Activated B cell treated with CpG ODN at 0.5 μM for 24 hours (primary cell): ENCODE measurements around the gene PODXL. TPM values are rescaled to one million over a fixed set of nuclear protein-coding genes. Genes with fewer than 3 reads are reported as not detected.

Experiments
- ATAC-seq: fragments of 200-7000 bp; cut with Tn5 transposase; one replicate; pipeline ENCODE4 v1.10.0; 2021; ENCODE audit warnings: low read depth, mild to moderate bottlenecking, moderate library complexity
- CTCF ChIA-PET: fragments of 350-600 bp; sonication (Branson Sonifier 250); formaldehyde crosslinking; loops from one replicate; lab custom pipeline; 2021; ENCODE audit warnings: antibody characterized with exemption; lab: Charles Lee
- POLR2A ChIA-PET: fragments of 350-600 bp; sonication (Branson Sonifier 250); formaldehyde crosslinking; loops from one replicate; lab custom pipeline; 2021; ENCODE audit warnings: antibody characterized with exemption; lab: Charles Lee
- DNase-seq: peaks from one replicate; pipeline ENCODE4 v3.0.0; 2022
- H3K27ac Mint-ChIP-seq: one replicate; pipeline ENCODE4 v1.8.0; 2020; ENCODE audit warnings: mixed read lengths
- H3K27me3 Mint-ChIP-seq: one replicate; pipeline ENCODE4 v1.8.0; 2021; ENCODE audit warnings: mixed read lengths
- H3K36me3 Mint-ChIP-seq: one replicate; pipeline ENCODE4 v1.8.0; 2021; ENCODE audit warnings: low read depth, mixed read lengths
- H3K4me1 Mint-ChIP-seq: one replicate; pipeline ENCODE4 v1.8.0; 2021; ENCODE audit warnings: mixed read lengths
- H3K4me3 Mint-ChIP-seq: one replicate; pipeline ENCODE4 v1.8.0; 2020; ENCODE audit warnings: mild to moderate bottlenecking, mixed read lengths
- H3K9me3 Mint-ChIP-seq: one replicate; pipeline ENCODE4 v1.8.0; 2020; ENCODE audit warnings: mixed read lengths
- intact Hi-C: fragments of 100-400 bp; cut with micrococcal nuclease; formaldehyde crosslinking; loops from one replicate; pipeline ENCODE4 v1.15.1; 2024
- total RNA-seq: library from RNA; stranded (reverse); gene quantifications from 2 replicates; pipeline ENCODE4 v1.2.3, GENCODE V29; 2022
- TF ChIP-seq, protein P1 (sequence below): fragments of 200-600 bp; IDR thresholded peaks from one replicate; pipeline ENCODE4 v1.8.0; 2022; ENCODE audit warnings: antibody characterized with exemption, mild to moderate bottlenecking

PODXL gene
- total RNA-seq, 1 donor from 2014 or later: 1.4 TPM

GRCh38 chr7:131587315-131587923 lies 31.0 kb upstream of the PODXL start:
- Mint-ChIP-seq H3K36me3 (no peaks in the 10 kb centered on the region), H3K4me1 (no peaks in the 10 kb centered on the region), H3K27me3 (peaks cover 3% of the 10 kb centered on the region), H3K4me3 (no peak overlapping the region), H3K9me3 (no peaks in the 10 kb centered on the region), H3K27ac (no peak overlapping the region)
- intact Hi-C loops: no loop called here
- ATAC-seq (no peak), DNase-seq (no peak)
- POLR2A ChIA-PET: no interaction called here
- CTCF ChIA-PET: no interaction called here
- TF ChIP-seq, protein P1, sequence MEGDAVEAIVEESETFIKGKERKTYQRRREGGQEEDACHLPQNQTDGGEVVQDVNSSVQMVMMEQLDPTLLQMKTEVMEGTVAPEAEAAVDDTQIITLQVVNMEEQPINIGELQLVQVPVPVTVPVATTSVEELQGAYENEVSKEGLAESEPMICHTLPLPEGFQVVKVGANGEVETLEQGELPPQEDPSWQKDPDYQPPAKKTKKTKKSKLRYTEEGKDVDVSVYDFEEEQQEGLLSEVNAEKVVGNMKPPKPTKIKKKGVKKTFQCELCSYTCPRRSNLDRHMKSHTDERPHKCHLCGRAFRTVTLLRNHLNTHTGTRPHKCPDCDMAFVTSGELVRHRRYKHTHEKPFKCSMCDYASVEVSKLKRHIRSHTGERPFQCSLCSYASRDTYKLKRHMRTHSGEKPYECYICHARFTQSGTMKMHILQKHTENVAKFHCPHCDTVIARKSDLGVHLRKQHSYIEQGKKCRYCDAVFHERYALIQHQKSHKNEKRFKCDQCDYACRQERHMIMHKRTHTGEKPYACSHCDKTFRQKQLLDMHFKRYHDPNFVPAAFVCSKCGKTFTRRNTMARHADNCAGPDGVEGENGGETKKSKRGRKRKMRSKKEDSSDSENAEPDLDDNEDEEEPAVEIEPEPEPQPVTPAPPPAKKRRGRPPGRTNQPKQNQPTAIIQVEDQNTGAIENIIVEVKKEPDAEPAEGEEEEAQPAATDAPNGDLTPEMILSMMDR: no peak

- Mint-ChIP-seq H3K4me1 (no peaks in the 10 kb centered on the region), H3K27ac (no peak overlapping the region), H3K4me3 (no peak overlapping the region), H3K9me3 (no peaks in the 10 kb centered on the region), H3K27me3 (peaks cover 3% of the 10 kb centered on the region), H3K36me3 (no peaks in the 10 kb centered on the region)
- ChIA-PET POLR2A (no interaction called here), CTCF (no interaction called here)
- intact Hi-C loops: no loop called here
- ATAC-seq: no peak
- TF ChIP-seq, protein P1: no peak
- no peak for DNase-seq
These were observed 30.3 kb upstream of the PODXL start for GRCh38 chr7:131586759-131587158.

GRCh38 chr7:131586259-131586658 lies 29.8 kb upstream of the PODXL start:
- CTCF ChIA-PET: no interaction called here
- Mint-ChIP-seq H3K36me3 (no peaks in the 10 kb centered on the region), H3K27me3 (peaks cover 3% of the 10 kb centered on the region), H3K4me1 (no peaks in the 10 kb centered on the region), H3K27ac (no peak overlapping the region), H3K4me3 (no peak overlapping the region), H3K9me3 (no peaks in the 10 kb centered on the region)
- ATAC-seq: no peak
- intact Hi-C loops: no loop called here
- POLR2A ChIA-PET: no interaction called here
- no peak for DNase-seq
- TF ChIP-seq, protein P1: no peak

GRCh38 chr7:131583430-131583829 lies 27.0 kb upstream of the PODXL start:
- Mint-ChIP-seq H3K36me3 (no peaks in the 10 kb centered on the region), H3K27me3 (peaks cover 3% of the 10 kb centered on the region), H3K4me3 (no peak overlapping the region), H3K9me3 (no peaks in the 10 kb centered on the region), H3K4me1 (no peaks in the 10 kb centered on the region), H3K27ac (no peak overlapping the region)
- CTCF ChIA-PET: no interaction called here
- POLR2A ChIA-PET: no interaction called here
- intact Hi-C loops: no loop called here
- TF ChIP-seq, protein P1: no peak
- ATAC-seq (no peak), DNase-seq (no peak)

GRCh38 chr7:131581241-131582051 lies 25.0 kb upstream of the PODXL start:
- H3K36me3 Mint-ChIP-seq: no peaks in the 10 kb centered on the region
- no peaks in the 10 kb centered on the region for H3K9me3 Mint-ChIP-seq
- intact Hi-C loops: no loop called here
- DNase-seq (no peak), ATAC-seq (no peak)
- POLR2A ChIA-PET: no interaction called here
- no peaks in the 10 kb centered on the region for H3K4me1 Mint-ChIP-seq
- H3K4me3 Mint-ChIP-seq: no peak overlapping the region
- no peak overlapping the region for H3K27ac Mint-ChIP-seq
- TF ChIP-seq, protein P1: no peak
- peaks cover 3% of the 10 kb centered on the region for H3K27me3 Mint-ChIP-seq
- CTCF ChIA-PET: no interaction called here
